Neural cell (in vitro differentiated cells): ENCODE results near the gene MRPL4. TPM values are rescaled to one million over a fixed set of nuclear protein-coding genes. Genes with fewer than 3 reads are reported as not detected.
"Not testable (repeated sequence)": the region's sequence is repeated elsewhere in the genome, so short reads cannot be mapped to it uniquely, and the experiment has no call there.

Experiments
- H2AFZ ChIP-seq: fragments of 200-600, 300-800 bp; sonication (generic), shearing (Covaris generic); 2 replicates; pipeline ENCODE4 v1.6.0; 2014; ENCODE audit warnings: low read depth, mild to moderate bottlenecking, antibody characterized with exemption, low read length, moderate library complexity
- H3F3A ChIP-seq: fragments of 200-600 bp; shearing (Covaris generic); 2 replicates; pipeline ENCODE4 v1.6.1; 2016; ENCODE audit warnings: mild to moderate bottlenecking, moderate library complexity, mixed read lengths, antibody characterized with exemption, low read length; ENCODE audit not compliant: insufficient read depth, poor library complexity, severe bottlenecking
- H3K27ac ChIP-seq: fragments of 200-600, 300-800 bp; sonication (generic), shearing (Covaris generic); 2 replicates; pipeline ENCODE4 v1.5.1; 2014; ENCODE audit warnings: mild to moderate bottlenecking, low read length, moderate library complexity
- H3K27me3 ChIP-seq: fragments of 300-800, 200-600 bp; sonication (generic), shearing (Covaris generic); 2 replicates; pipeline ENCODE4 v1.6.0; 2014; ENCODE audit warnings: mild to moderate bottlenecking, low read depth, low read length, moderate library complexity; ENCODE audit not compliant: insufficient read depth
- H3K36me3 ChIP-seq: fragments of 300-800, 200-600 bp; sonication (generic), shearing (Covaris generic); 2 replicates; pipeline ENCODE4 v1.5.1; 2014; ENCODE audit warnings: mild to moderate bottlenecking, antibody characterized with exemption, low read length, moderate library complexity; ENCODE audit not compliant: insufficient read depth
- H3K4me2 ChIP-seq: fragments of 300-800, 200-600 bp; sonication (generic), shearing (Covaris generic); 2 replicates; pipeline ENCODE4 v1.6.0; 2014; ENCODE audit warnings: mild to moderate bottlenecking, low read length
- H3K4me3 ChIP-seq: fragments of 300-800, 200-600 bp; sonication (generic), shearing (Covaris generic); 2 replicates; pipeline ENCODE4 v1.5.1; 2014; ENCODE audit warnings: mild to moderate bottlenecking, low read length, moderate library complexity
- H3K79me2 ChIP-seq: fragments of 200-600 bp; shearing (Covaris generic); replicated peaks from 2 replicates; pipeline ENCODE4 v1.6.0; 2014; ENCODE audit warnings: mild to moderate bottlenecking, low read length, moderate library complexity; ENCODE audit not compliant: insufficient read depth
- H3K9ac ChIP-seq: fragments of 300-800, 200-600 bp; sonication (generic), shearing (Covaris generic); 2 replicates; pipeline ENCODE4 v1.6.1; 2016; ENCODE audit warnings: mild to moderate bottlenecking, low read length, mixed read lengths
- H3K9me2 ChIP-seq: fragments of 200-600 bp; shearing (Covaris generic); 2 replicates; pipeline ENCODE4 v1.6.1; 2016; ENCODE audit warnings: mild to moderate bottlenecking, low read length, mixed read lengths; ENCODE audit not compliant: insufficient read depth
- H3K9me3 ChIP-seq: fragments of 200-600, 300-800 bp; sonication (generic), shearing (Covaris generic); 2 replicates; pipeline ENCODE4 v1.6.1; 2016; ENCODE audit warnings: mild to moderate bottlenecking, mixed run types, low read length, moderate library complexity, mixed read lengths
- H4K20me1 ChIP-seq: fragments of 200-600 bp; shearing (Covaris generic); 2 replicates; pipeline ENCODE4 v1.6.1; 2016; ENCODE audit warnings: mild to moderate bottlenecking, mixed run types; ENCODE audit not compliant: insufficient read depth
- CTCF ChIP-seq: fragments of 450-650 bp; IDR thresholded peaks from 2 replicates; pipeline ENCODE4 v1.5.1; 2014; ENCODE audit warnings: antibody characterized with exemption, mild to moderate bottlenecking, moderate library complexity; ENCODE audit not compliant: poor library complexity, severe bottlenecking
- EP300 ChIP-seq: fragments of 450-650 bp; conservative IDR thresholded peaks from 2 replicates; pipeline ENCODE4 v1.6.1; 2014; ENCODE audit warnings: antibody characterized with exemption, mild to moderate bottlenecking, moderate library complexity; ENCODE audit not compliant: poor library complexity, severe bottlenecking
- EZH2 ChIP-seq: fragments of 200-600, 300-800 bp; shearing (Covaris generic), sonication (generic); IDR thresholded peaks from 2 replicates; pipeline ENCODE4 v1.6.1; 2014; ENCODE audit warnings: antibody characterized with exemption, low read length, borderline replicate concordance, mild to moderate bottlenecking; ENCODE audit not compliant: insufficient read depth, poor library complexity, severe bottlenecking
- MXI1 ChIP-seq: fragments of 450-650 bp; conservative IDR thresholded peaks from 2 replicates; pipeline ENCODE4 v1.6.1; 2014; ENCODE audit warnings: antibody characterized with exemption, mild to moderate bottlenecking; ENCODE audit not compliant: poor library complexity, severe bottlenecking
- POLR2AphosphoS5 ChIP-seq: IDR thresholded peaks from 2 replicates; pipeline ENCODE4 v1.6.1; 2012
- RAD21 ChIP-seq: fragments of 450-650 bp; conservative IDR thresholded peaks from 2 replicates; pipeline ENCODE4 v1.6.1; 2014; ENCODE audit warnings: antibody characterized with exemption, mild to moderate bottlenecking, moderate library complexity
- SMC3 ChIP-seq: fragments of 450-650 bp; conservative IDR thresholded peaks from 2 replicates; pipeline ENCODE4 v1.6.1; 2014; ENCODE audit warnings: antibody characterized with exemption, mild to moderate bottlenecking, moderate library complexity; ENCODE audit not compliant: poor library complexity
- TAF1 ChIP-seq: IDR thresholded peaks from 2 replicates; pipeline ENCODE4 v1.6.1; 2012; ENCODE audit warnings: low read depth
- polyA plus RNA-seq: library from polyadenylated mRNA; depleted of rRNA; stranded (reverse); fragments of >200 nt; gene quantifications from 2 replicates; pipeline ENCODE4 v1.2.3, GENCODE V29; 2014
- TF ChIP-seq, protein P1 (sequence below): IDR thresholded peaks from 2 replicates; pipeline ENCODE4 v1.6.1; 2012; ENCODE audit warnings: borderline replicate concordance

Gene MRPL4
- polyA plus RNA-seq, 1 donor from 2014 or later, result 27.2 TPM

- TF ChIP-seq RAD21 (no peak), EZH2 (no peak), TAF1 (no peak), SMC3 (no peak)
- TF ChIP-seq, protein P1, sequence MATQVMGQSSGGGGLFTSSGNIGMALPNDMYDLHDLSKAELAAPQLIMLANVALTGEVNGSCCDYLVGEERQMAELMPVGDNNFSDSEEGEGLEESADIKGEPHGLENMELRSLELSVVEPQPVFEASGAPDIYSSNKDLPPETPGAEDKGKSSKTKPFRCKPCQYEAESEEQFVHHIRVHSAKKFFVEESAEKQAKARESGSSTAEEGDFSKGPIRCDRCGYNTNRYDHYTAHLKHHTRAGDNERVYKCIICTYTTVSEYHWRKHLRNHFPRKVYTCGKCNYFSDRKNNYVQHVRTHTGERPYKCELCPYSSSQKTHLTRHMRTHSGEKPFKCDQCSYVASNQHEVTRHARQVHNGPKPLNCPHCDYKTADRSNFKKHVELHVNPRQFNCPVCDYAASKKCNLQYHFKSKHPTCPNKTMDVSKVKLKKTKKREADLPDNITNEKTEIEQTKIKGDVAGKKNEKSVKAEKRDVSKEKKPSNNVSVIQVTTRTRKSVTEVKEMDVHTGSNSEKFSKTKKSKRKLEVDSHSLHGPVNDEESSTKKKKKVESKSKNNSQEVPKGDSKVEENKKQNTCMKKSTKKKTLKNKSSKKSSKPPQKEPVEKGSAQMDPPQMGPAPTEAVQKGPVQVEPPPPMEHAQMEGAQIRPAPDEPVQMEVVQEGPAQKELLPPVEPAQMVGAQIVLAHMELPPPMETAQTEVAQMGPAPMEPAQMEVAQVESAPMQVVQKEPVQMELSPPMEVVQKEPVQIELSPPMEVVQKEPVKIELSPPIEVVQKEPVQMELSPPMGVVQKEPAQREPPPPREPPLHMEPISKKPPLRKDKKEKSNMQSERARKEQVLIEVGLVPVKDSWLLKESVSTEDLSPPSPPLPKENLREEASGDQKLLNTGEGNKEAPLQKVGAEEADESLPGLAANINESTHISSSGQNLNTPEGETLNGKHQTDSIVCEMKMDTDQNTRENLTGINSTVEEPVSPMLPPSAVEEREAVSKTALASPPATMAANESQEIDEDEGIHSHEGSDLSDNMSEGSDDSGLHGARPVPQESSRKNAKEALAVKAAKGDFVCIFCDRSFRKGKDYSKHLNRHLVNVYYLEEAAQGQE, result no peak
- Histone ChIP-seq H3K36me3 (no peaks in the 10 kb centered on the region), H3K4me2 (no peak overlapping the region), H3K79me2 (no peaks in the 10 kb centered on the region), H4K20me1 (no peaks in the 10 kb centered on the region), H3K27me3 (no peaks in the 10 kb centered on the region), H3K9me2 (no peaks in the 10 kb centered on the region), H3K27ac (no peak overlapping the region), H3K4me3 (no peak overlapping the region), H3K9me3 (no peaks in the 10 kb centered on the region), H3F3A (no peaks in the 10 kb centered on the region), H2AFZ (no peak overlapping the region), H3K9ac (no peak overlapping the region)
Measured at GRCh38 chr19:10235003-10235402, 17.0 kb upstream of the MRPL4 start.

- not testable (repeated sequence) for H3K9me3 ChIP-seq, H4K20me1 ChIP-seq, H3K79me2 ChIP-seq, H3K4me2 ChIP-seq, H3K27ac ChIP-seq, H2AFZ ChIP-seq, H3K9ac ChIP-seq, H3F3A ChIP-seq, H3K9me2 ChIP-seq, H3K27me3 ChIP-seq, H3K36me3 ChIP-seq, H3K4me3 ChIP-seq
Measured at GRCh38 chr19:10235409-10235808, 16.6 kb upstream of the MRPL4 start.

- TF ChIP-seq POLR2AphosphoS5 (no peak), RAD21 (no peak), TAF1 (no peak), MXI1 (no peak), EZH2 (no peak), SMC3 (no peak), CTCF (no peak), EP300 (no peak)
- TF ChIP-seq, protein P1, result no peak
- no peaks in the 10 kb centered on the region for H3F3A ChIP-seq
- no peaks in the 10 kb centered on the region for H3K79me2 ChIP-seq
- H3K9me3 ChIP-seq, result no peaks in the 10 kb centered on the region
- no peaks in the 10 kb centered on the region for H3K36me3 ChIP-seq
- H3K27me3 ChIP-seq, result no peaks in the 10 kb centered on the region
- no peak overlapping the region for H3K27ac ChIP-seq
- H3K9ac ChIP-seq, result no peak overlapping the region
- H3K9me2 ChIP-seq, result no peaks in the 10 kb centered on the region
- no peak overlapping the region for H3K4me2 ChIP-seq
- H4K20me1 ChIP-seq, result no peaks in the 10 kb centered on the region
- no peak overlapping the region for H2AFZ ChIP-seq
- H3K4me3 ChIP-seq, result no peak overlapping the region
Measured at GRCh38 chr19:10237702-10238101, 14.3 kb upstream of the MRPL4 start.
